Activated CD4-positive, CD25-positive, alpha-beta regulatory T cell treated with anti-CD3 and anti-CD28 coated beads, Interleukin-2, amount 50 U/mL, for 16 hours (primary cell): ENCODE results near the gene KIF5A.
"Not testable (repeated sequence)": the region's sequence is repeated elsewhere in the genome, so short reads cannot be mapped to it uniquely, and the experiment has no call there.

Source experiments
- DNase-seq: peaks from one replicate; pipeline ENCODE4 v3.0.0-alpha.2; 2020; ENCODE audit warnings: low read depth, low spot score

Gene KIF5A

GRCh38 chr12:57549909-57550640 lies at the start of gene KIF5A:
TSS of gene KIF5A (plus strand) at chr12:57550044. CDS start at chr12:57550272, 228 bp downstream.
- peak; percentile 16 for DNase-seq

GRCh38 chr12:57500213-57500612 lies 49.6 kb upstream of the KIF5A start:
- no peak for DNase-seq

- not testable (repeated sequence) for DNase-seq
Measured at GRCh38 chr12:57502311-57502969, 47.4 kb upstream of the KIF5A start.

GRCh38 chr12:57506541-57506940 lies 43.3 kb upstream of the KIF5A start:
- not testable (repeated sequence) for DNase-seq

GRCh38 chr12:57507796-57508195 lies 42.0 kb upstream of the KIF5A start:
- DNase-seq, result not testable (repeated sequence)

GRCh38 chr12:57511161-57511560 lies 38.7 kb upstream of the KIF5A start:
- DNase-seq, result no peak

- no peak for DNase-seq
Measured at GRCh38 chr12:57511588-57512325, 38.1 kb upstream of the KIF5A start.

GRCh38 chr12:57512665-57513064 lies 37.2 kb upstream of the KIF5A start:
- no peak for DNase-seq

- no peak for DNase-seq
Measured at GRCh38 chr12:57513266-57513665, 36.6 kb upstream of the KIF5A start.

- not testable (repeated sequence) for DNase-seq
Measured at GRCh38 chr12:57513677-57514076, 36.2 kb upstream of the KIF5A start.

GRCh38 chr12:57514246-57514645 lies 35.6 kb upstream of the KIF5A start:
- not testable (repeated sequence) for DNase-seq

GRCh38 chr12:57514720-57515407 lies 35.0 kb upstream of the KIF5A start:
- no peak for DNase-seq

- no peak for DNase-seq
Measured at GRCh38 chr12:57515408-57515933, 34.4 kb upstream of the KIF5A start.

GRCh38 chr12:57515934-57516541 lies 33.8 kb upstream of the KIF5A start:
- DNase-seq, result no peak

- no peak for DNase-seq
Measured at GRCh38 chr12:57516617-57517153, 33.2 kb upstream of the KIF5A start.

- DNase-seq, result no peak
Measured at GRCh38 chr12:57517187-57517586, 32.7 kb upstream of the KIF5A start.

- not testable (repeated sequence) for DNase-seq
Measured at GRCh38 chr12:57517718-57518117, 32.1 kb upstream of the KIF5A start.

GRCh38 chr12:57518176-57518919 lies 31.5 kb upstream of the KIF5A start:
- DNase-seq, result no peak

- DNase-seq, result no peak
Measured at GRCh38 chr12:57518920-57519795, 30.7 kb upstream of the KIF5A start.
